ELR (cell line): ENCODE measurements around the gene LIMK2.
"Not testable (repeated sequence)": the region's sequence is repeated elsewhere in the genome, so short reads cannot be mapped to it uniquely, and the experiment has no call there.

Source experiments
- DNase-seq: peaks from one replicate; pipeline ENCODE4 v3.0.0-alpha.2; 2015; ENCODE audit warnings: low read depth

LIMK2 gene

GRCh38 chr22:31244046-31244942 lies 32.2 kb downstream of the LIMK2 start:
- peak; percentile 87 for DNase-seq

DNA sequence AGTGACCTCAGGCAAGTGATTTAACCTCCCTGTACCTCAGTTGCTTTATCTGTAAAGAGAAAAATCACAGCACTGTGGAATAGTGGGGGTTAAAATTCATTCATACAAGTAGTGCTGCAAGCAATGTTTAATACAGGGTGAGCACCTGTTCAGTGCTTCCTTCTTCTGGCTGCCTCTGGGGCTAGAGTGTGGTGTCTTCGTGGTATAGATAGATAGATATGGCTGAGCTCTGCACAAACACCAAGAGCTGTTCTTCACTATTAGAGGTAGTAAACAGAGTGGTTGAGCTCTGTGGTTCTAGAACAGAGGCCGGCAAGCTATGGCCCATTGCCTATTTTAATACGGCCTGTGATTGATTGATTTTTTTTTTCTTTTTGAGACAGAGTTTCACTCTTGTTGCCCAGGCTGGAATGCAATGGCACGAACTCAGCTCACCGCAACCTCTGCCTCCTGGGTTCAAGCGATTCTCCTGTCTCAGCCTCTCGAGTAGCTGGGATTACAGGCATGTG lies 32.9 kb downstream of the LIMK2 start:
- no peak for DNase-seq

DNA sequence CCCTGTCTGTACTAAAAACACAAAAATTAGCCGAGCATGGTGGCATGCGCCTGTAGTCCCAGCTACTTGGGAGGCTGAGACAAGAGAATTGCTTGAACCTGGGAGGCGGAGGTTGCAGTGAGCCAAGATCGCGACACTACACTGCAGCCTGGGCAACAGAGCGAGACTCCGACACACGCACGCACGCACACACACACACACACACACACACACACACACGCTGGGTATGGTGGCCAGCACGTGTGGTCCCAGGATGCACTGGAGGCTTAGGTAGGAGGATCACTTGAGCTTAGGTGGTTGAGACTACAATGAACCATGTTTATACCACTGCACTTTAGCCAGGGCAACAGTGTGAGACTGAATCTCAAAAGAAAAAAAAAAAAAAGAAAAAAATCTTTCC lies 33.9 kb downstream of the LIMK2 start:
- DNase-seq: not testable (repeated sequence)

DNA sequence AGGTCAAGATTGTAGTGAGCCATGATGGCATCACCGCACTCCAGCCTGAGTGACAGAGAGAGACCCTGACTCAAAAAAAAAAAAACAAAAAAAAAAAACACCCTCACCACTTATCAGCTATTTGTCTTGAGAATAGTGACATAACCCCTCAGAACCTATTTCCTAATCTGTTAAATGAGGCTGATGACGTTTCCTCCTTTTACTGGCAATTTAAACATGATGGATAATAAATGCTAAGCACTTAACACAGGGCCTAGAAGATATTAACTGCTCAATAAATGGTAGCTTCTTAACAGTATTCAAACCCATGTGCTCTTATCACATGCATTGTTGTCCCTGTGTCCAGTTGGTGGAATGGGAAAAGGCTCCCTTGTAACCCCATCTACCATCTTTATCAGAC lies 34.6 kb downstream of the LIMK2 start:
- DNase-seq: no peak

DNA sequence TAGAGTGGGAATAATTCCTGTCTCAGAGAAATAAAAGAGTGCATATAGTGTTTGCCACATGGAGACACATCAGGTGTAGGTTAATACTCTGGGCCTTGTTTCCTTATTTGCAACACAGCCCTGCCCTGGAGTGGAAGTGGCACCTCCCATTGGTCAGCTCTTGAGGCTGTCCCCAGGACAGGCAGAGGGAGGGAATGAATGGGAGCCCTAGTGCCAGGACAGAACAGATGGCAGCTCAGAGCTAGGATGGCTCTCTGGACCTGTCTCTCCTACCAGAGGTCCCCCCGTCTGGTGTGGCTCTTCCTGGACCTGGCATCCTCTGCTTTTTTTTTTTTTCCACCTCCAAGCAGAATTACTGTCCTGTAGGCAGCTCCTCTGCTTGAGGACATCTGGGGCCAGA lies 35.6 kb downstream of the LIMK2 start:
- DNase-seq: no peak

GRCh38 chr22:31248138-31248745 lies 36.1 kb downstream of the LIMK2 start:
- DNase-seq: peak; percentile 94

- no peak for DNase-seq
Observed at GRCh38 chr22:31248965-31249958, 37.2 kb downstream of the LIMK2 start.

- no peak for DNase-seq
Observed at GRCh38 chr22:31250740-31251600, 38.9 kb downstream of the LIMK2 start.

DNA sequence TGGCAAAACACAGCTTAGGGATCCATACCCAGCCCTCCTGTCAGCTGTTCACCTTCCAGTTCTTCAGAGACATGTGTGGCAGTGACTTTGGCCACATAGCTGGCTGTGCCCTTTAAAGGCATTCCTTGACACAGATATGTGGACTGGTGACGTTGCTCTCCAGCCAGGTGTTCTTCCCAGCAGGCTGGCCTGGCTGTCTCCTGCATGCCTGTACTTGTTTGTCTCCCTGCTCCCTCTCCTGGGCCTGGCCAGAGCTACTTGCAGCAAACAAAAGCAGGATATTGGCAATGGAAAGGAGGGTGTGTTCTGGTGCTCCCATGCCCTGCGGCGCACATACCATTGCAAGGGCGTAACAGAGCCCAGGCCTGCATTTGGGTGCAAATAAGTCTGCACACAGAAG lies 41.9 kb downstream of the LIMK2 start:
- DNase-seq: no peak

DNA sequence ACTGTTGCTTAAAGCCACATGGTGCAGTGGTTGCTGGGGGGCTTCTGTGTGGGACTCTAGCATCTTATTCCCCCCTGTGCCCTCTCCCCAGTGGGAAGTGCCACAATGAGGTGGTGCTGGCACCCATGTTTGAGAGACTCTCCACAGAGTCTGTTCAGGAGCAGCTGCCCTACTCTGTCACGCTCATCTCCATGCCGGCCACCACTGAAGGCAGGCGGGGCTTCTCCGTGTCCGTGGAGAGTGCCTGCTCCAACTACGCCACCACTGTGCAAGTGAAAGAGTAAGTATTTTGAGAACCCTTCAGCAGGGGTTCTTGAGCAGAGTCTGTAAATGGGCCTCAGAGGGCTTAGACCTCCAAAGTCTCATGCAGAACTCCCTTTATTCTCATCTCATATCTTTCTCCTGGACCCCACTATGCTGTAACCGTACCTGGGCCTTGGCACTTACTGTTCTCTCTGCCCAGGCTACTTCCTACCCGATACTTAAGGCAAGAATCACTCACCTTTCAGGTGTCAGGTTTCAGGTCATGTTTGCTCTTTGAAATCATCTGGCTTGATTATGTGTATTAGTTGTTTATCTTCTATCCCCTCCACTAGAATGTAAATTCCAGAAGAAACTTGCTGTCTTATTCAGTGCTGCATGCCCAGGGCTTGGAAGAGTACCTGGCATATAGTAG lies 47.8 kb downstream of the LIMK2 start:
- DNase-seq: no peak

- no peak for DNase-seq
Observed at GRCh38 chr22:31260474-31260856, 48.4 kb downstream of the LIMK2 start.

DNA sequence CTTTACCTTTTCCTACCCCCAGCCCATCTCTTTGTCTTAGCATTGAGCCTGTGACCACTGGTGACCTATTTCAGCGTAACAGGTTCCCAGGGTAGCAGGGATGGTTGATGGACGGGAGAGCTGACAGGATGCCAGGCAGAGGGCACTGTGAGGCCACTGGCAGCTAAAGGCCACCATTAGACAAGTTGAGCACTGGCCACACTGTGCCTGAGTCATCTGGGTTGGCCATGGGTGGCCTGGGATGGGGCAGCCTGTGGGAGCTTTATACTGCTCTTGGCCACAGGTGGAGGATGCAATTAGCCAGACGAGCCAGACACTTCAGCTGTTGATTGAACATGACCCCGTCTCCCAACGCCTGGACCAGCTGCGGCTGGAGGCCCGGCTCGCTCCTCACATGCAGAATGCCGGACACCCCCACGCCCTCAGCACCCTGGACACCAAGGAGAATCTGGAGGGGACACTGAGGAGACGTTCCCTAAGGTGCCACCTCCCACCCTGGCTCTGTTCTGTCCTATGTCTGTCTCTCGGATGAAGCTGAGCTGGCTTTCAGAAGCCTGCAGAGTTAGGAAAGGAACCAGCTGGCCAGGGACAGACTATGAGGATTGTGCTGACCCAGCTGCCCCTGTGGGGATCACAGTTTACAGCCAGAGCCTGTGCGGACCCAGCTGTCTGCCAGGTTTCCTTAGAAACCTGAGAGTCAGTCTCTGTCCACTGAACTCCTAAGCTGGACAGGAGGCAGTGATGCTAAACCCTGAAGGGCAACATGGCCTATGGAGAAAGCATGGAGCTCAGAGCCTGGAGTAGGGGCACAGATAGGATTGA lies 50.4 kb downstream of the LIMK2 start:
- no peak for DNase-seq

- DNase-seq: no peak
Observed at GRCh38 chr22:31263896-31264640, 52.0 kb downstream of the LIMK2 start.

- DNase-seq: no peak
Observed at GRCh38 chr22:31268281-31268680, 56.2 kb downstream of the LIMK2 start.

GRCh38 chr22:31269892-31270579 lies 57.9 kb downstream of the LIMK2 start:
- no peak for DNase-seq

DNA sequence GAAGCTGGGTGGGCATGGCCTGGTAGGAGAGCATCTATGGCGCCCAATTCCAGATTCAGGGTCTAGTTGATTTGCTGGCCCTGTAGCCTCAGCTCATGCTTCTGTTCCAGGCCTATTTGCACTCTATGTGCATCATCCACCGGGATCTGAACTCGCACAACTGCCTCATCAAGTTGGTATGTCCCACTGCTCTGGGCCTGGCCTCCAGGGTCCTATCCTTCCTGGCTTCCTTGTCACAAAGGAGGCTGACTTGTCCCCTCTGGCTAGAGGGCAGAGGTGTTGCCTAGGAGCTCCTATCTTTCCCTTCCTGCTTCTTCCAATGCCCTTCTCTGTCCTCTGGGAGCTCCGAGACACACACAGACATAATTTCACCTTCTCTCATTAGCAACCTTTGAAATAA lies 58.9 kb downstream of the LIMK2 start:
- DNase-seq: no peak

DNA sequence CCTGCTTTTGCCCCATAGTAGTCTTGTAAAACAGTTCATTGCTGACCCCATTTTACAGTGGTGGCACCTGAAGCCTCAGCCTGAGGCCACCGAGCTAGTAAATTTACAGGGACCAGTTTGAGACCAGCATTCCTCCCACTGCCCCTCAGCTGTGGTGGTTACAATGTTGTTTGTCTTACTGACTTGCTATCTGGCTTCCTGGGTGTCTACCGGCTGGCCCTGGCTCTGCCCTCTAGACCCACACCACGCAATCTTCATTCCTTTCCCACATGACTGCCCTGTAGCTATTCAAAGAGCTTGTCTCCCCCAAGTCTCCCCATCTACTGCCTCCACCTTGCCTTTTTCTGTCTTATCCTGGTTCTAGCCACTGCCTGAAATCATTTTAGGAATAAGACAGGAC lies 59.4 kb downstream of the LIMK2 start:
- no peak for DNase-seq
